ENCODE results near the gene SAMD3.
"Not testable (repeated sequence)": the region's sequence is repeated elsewhere in the genome, so short reads cannot be mapped to it uniquely, and the experiment has no call there.

- TF ChIP-seq POLR2A (IDR thresholded peaks at IDR 0.05; ENCODE audit: low read length); GATA1 (IDR thresholded peaks at IDR 0.05; ENCODE audit: low read depth, low read length): not testable (repeated sequence)
Measured at GRCh38 chr6:130261558-130261957, 38.8 kb upstream of the SAMD3 start.
